DND-41 (cell line): ENCODE measurements around the gene BNC2.

Source experiments
- ATAC-seq: fragments of 200-7000 bp; cut with Tn5 transposase; 3 replicates; pipeline ENCODE4 v1.9.1; 2021; ENCODE audit warnings: low read depth; ENCODE audit not compliant: insufficient read depth
- DNase-seq: peaks from one replicate; pipeline ENCODE4 v3.0.0-alpha.2; 2020
- H2AFZ ChIP-seq: 2 replicates; pipeline ENCODE4 v1.6.0; 2012; ENCODE audit warnings: low read depth, low read length
- H3K27ac ChIP-seq: 2 replicates; pipeline ENCODE4 v1.5.1; 2012; ENCODE audit warnings: low read length, inconsistent platforms
- H3K27me3 ChIP-seq: fragments of 200-600 bp; sonication (generic); 2 replicates; pipeline ENCODE4 v1.6.0; 2012; ENCODE audit warnings: low read length, mild to moderate bottlenecking, inconsistent platforms; ENCODE audit not compliant: insufficient read depth, poor library complexity
- H3K36me3 ChIP-seq: 2 replicates; pipeline ENCODE4 v1.5.1; 2012; ENCODE audit warnings: low read length, inconsistent platforms; ENCODE audit not compliant: insufficient read depth
- H3K4me1 ChIP-seq: 2 replicates; pipeline ENCODE4 v1.5.1; 2012; ENCODE audit warnings: mild to moderate bottlenecking, low read length; ENCODE audit not compliant: insufficient read depth
- H3K4me2 ChIP-seq: 2 replicates; pipeline ENCODE4 v1.6.0; 2012; ENCODE audit warnings: mild to moderate bottlenecking, moderate library complexity, low read length, inconsistent platforms; ENCODE audit not compliant: insufficient read depth
- H3K4me3 ChIP-seq, 2 experiments: fragments of 200-600 bp in 1 of 2; shearing (Covaris generic) in 1 of 2; 2 replicates each; pipeline ENCODE4 v1.5.1; 2012 to 2016; ENCODE audit warnings: inconsistent platforms in 2 of 2, low read length in 2 of 2, mild to moderate bottlenecking in 2 of 2, low read depth in 1 of 2, moderate library complexity in 1 of 2
- H3K79me2 ChIP-seq: 2 replicates; pipeline ENCODE4 v1.6.0; 2012; ENCODE audit warnings: low read length, inconsistent platforms; ENCODE audit not compliant: insufficient read depth
- H3K9ac ChIP-seq: 2 replicates; pipeline ENCODE4 v1.6.0; 2012; ENCODE audit warnings: low read depth, mild to moderate bottlenecking, inconsistent platforms, low read length, moderate library complexity
- H3K9me3 ChIP-seq: 2 replicates; pipeline ENCODE4 v1.5.1; 2012; ENCODE audit warnings: low read length, moderate library complexity, mild to moderate bottlenecking, inconsistent platforms; ENCODE audit not compliant: insufficient read depth, severe bottlenecking
- H4K20me1 ChIP-seq: 2 replicates; pipeline ENCODE4 v1.6.0; 2012; ENCODE audit warnings: low read length; ENCODE audit not compliant: insufficient read depth
- EZH2 ChIP-seq: IDR thresholded peaks from 3 replicates; pipeline ENCODE4 v1.6.1; 2012; ENCODE audit warnings: borderline replicate concordance, low read depth, mild to moderate bottlenecking, moderate library complexity, low read length, inconsistent platforms; ENCODE audit not compliant: severe bottlenecking
- TF ChIP-seq, protein P1 (sequence below): IDR thresholded peaks from 2 replicates; pipeline ENCODE4 v1.5.1; 2012; ENCODE audit warnings: borderline replicate concordance, low read length, moderate library complexity, mild to moderate bottlenecking; ENCODE audit not compliant: poor library complexity, severe bottlenecking; ENCODE audit errors: extremely low read depth

BNC2 gene

DNA sequence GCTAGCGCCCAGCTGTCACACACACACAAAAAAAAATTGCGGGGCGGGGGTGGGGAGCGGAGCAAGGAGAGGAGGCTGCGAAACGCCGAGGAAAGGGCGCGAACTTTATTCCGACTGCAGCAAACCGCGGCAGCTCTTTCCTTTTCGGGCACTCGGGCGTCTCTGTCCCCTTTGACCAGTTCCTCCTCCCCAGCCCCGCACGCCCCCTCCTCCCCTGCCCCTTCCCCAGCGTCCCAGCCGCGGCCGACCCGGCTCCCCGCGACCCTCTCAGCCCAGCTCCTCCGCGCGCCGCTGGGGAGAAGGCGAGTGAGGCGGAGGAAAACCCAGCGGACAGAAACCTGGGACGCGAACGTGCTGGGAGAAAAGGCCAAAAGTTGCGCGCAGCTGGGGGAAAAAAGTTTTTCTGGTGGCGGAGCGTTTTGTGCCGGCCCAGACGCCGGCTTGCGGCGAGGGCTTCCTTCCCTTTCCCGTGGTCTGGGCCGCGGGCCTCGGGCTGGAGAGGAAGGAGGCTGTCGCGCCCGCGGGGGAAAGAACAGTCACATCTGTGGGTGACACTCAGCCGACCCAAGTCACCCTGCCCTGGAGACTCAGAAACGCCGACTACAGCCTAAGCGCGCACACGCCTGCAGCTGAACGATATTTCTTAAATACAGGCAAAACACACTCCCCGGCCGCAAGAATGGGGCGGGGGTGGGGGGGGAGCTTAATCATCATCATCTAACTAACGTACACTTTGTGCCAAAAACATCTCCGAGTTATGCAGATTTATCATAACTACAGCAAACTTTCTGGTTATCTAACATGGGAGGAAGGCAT lies 1.1 kb upstream of the BNC2 start:
- peak overlapping the region; percentile 62 for H3K9ac ChIP-seq
- H3K4me1 ChIP-seq, result peaks cover 34% of the 10 kb centered on the region
- H3K27me3 ChIP-seq, result peaks cover 37% of the 10 kb centered on the region
- ATAC-seq (peak; percentile 77), DNase-seq (peak; percentile 64)
- peak overlapping the region; percentile 75 for H3K4me2 ChIP-seq
- peak overlapping the region; percentile 64 for H2AFZ ChIP-seq
- H3K4me3 ChIP-seq, result peak overlapping the region; percentile 20 to 57; a peak in 3 of 4 replicates
- H3K27ac ChIP-seq, result peak overlapping the region; percentile 63
- H4K20me1 ChIP-seq, result 0 out of 2 replicates have a peak, but pooled peaks cover 3% of the 10 kb centered on the region
- no peaks in the 10 kb centered on the region for H3K79me2 ChIP-seq
- no peaks in the 10 kb centered on the region for H3K9me3 ChIP-seq
- TF ChIP-seq, protein P1, sequence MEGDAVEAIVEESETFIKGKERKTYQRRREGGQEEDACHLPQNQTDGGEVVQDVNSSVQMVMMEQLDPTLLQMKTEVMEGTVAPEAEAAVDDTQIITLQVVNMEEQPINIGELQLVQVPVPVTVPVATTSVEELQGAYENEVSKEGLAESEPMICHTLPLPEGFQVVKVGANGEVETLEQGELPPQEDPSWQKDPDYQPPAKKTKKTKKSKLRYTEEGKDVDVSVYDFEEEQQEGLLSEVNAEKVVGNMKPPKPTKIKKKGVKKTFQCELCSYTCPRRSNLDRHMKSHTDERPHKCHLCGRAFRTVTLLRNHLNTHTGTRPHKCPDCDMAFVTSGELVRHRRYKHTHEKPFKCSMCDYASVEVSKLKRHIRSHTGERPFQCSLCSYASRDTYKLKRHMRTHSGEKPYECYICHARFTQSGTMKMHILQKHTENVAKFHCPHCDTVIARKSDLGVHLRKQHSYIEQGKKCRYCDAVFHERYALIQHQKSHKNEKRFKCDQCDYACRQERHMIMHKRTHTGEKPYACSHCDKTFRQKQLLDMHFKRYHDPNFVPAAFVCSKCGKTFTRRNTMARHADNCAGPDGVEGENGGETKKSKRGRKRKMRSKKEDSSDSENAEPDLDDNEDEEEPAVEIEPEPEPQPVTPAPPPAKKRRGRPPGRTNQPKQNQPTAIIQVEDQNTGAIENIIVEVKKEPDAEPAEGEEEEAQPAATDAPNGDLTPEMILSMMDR, result no peak
- no peak for TF ChIP-seq EZH2
- no peaks in the 10 kb centered on the region for H3K36me3 ChIP-seq

DNA sequence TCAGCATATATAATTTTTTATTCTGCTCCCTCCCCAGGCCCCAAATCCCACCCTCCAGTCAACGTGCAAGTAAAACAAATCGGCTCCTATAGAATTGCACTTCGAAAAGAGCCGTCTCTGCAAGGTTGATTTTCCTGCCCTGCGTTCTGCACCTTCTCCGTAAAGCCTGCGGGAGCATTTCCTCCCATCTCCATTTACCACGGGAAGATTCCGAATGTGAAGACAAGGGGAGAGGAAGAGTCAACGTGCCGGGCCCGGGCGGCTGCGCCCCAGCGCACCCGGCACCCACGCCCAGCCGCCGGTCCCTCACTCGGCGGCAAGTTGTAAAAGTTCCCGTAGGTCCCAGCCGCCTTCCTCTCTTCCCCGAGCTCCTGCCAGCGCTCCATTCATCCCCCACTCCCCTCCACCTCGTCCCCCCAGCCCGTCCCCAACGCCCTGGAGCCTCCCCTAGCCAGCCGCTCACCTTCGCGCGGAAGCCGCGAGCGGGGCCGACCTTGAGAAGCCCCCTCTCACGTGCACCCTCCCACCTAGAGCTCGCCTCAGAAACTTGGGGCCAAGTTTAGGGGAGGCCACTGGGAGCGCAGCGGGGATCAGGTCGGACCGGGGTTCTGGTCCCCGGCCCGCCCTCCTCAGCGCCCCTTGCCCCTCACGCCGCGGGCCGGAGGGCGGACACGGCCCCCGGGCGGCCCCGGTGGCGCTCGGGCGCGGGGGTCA lies 431 bp downstream of the BNC2 start:
- no peaks in the 10 kb centered on the region for H3K79me2 ChIP-seq
- H2AFZ ChIP-seq, result peak overlapping the region; percentile 64
- peaks cover 37% of the 10 kb centered on the region for H3K27me3 ChIP-seq
- no peaks in the 10 kb centered on the region for H3K36me3 ChIP-seq
- H3K9me3 ChIP-seq, result no peaks in the 10 kb centered on the region
- H3K4me2 ChIP-seq, result peak overlapping the region; percentile 75
- H3K4me3 ChIP-seq, result peak overlapping the region; percentile 20 to 57; a peak in 3 of 4 replicates
- peak; percentile 22 for DNase-seq
- H4K20me1 ChIP-seq, result 0 out of 2 replicates have a peak, but pooled peaks cover 3% of the 10 kb centered on the region
- peaks cover 34% of the 10 kb centered on the region for H3K4me1 ChIP-seq
- ATAC-seq, result peak; percentile 47
- peak overlapping the region; percentile 62 for H3K9ac ChIP-seq
- H3K27ac ChIP-seq, result peak overlapping the region; percentile 54
- TF ChIP-seq EZH2, result peak; percentile 39
- TF ChIP-seq, protein P1, result no peak

DNA sequence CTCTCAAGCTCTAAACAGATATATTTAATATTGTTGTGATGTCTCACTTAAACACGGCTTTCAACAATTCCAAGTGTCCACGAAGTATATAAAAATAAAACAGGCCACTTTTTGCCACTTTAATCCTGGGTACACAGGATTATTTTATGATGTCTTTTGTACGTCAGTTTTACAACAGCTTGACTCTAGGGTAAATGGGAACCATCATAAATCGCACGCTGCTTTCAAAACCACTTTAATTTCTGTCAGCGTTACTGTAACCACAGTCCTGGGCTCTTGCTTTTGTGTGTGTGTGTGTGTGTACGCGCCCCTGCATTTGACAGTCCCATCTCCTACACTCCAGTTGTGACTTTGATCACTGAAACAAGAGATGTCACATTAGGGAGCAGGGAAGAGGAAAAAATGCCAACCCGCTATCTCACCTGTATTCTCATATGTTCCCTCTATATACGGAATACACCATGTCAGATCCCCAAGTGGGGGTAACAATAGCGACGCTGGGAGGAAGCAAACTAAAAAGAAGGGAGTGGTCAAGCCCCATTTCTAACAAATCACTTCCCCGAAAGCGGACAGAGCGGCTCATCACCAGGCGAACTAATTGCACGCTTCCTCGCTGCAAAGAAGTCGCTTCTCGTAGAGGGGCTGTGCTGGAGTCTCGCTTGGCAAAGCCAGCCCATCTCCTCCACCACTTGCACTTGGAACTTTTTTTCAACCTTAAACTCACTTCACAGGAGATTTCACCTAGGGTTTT lies 1.2 kb downstream of the BNC2 start:
- H3K9me3 ChIP-seq, result no peaks in the 10 kb centered on the region
- DNase-seq (no peak), ATAC-seq (no peak)
- peak overlapping the region; percentile 62 for H3K9ac ChIP-seq
- H3K4me2 ChIP-seq, result peak overlapping the region; percentile 75
- H3K27ac ChIP-seq, result no peak overlapping the region
- no peaks in the 10 kb centered on the region for H3K79me2 ChIP-seq
- H3K36me3 ChIP-seq, result no peaks in the 10 kb centered on the region
- peaks cover 37% of the 10 kb centered on the region for H3K27me3 ChIP-seq
- H4K20me1 ChIP-seq, result 0 out of 2 replicates have a peak, but pooled peaks cover 3% of the 10 kb centered on the region
- TF ChIP-seq, protein P1, result no peak
- no peak for TF ChIP-seq EZH2
- peaks cover 34% of the 10 kb centered on the region for H3K4me1 ChIP-seq
- H2AFZ ChIP-seq, result peak overlapping the region; percentile 64
- peak overlapping the region; percentile 20 to 57; a peak in 3 of 4 replicates for H3K4me3 ChIP-seq
